ENCODE measurements around the gene COP1. TPM values are rescaled to one million over a fixed set of nuclear protein-coding genes. Genes with fewer than 3 reads are reported as not detected.
"Not testable (repeated sequence)": the region's sequence is repeated elsewhere in the genome, so short reads cannot be mapped to it uniquely, and the experiment has no call there.

The COP1 gene
- total RNA-seq, 1 experiment from 2014 or later = 45.5 TPM

- Histone ChIP-seq H3K27ac (no peak overlapping the region), H3K36me3 (peaks cover 6% of the 10 kb centered on the region; the same call in 1 of the 2 replicates), H3K9me3 (replicated peaks) (no peaks in the 10 kb centered on the region), H3K27me3 (replicated peaks) (peaks cover 4% of the 10 kb centered on the region; the same call in 1 of the 2 replicates), H3K4me3 (no peak overlapping the region), H3K4me1 (replicated peaks) (no peaks in the 10 kb centered on the region; the same call in 1 of the 2 replicates)
- DNase-seq (ENCODE audit: low read depth in 1 of 2, low spot score in 2 of 2) = no peak
These were observed 4.5 kb upstream of the COP1 start for GRCh38 chr1:176211396-176212165.

GRCh38 chr1:176208034-176208433 lies 948 bp upstream of the COP1 start:
- H3K4me3 ChIP-seq = peak overlapping the region; percentile 64
- H3K36me3 ChIP-seq = peaks cover 7% of the 10 kb centered on the region; the same call in 1 of the 2 replicates
- peak overlapping the region; percentile 67 for H3K27ac ChIP-seq
- H3K4me1 ChIP-seq (replicated peaks) = peaks cover 6% of the 10 kb centered on the region
- H3K27me3 ChIP-seq (replicated peaks) = peaks cover under 1% of the 10 kb centered on the region; the same call in 1 of the 2 replicates
- no peak for DNase-seq (ENCODE audit: low read depth in 1 of 2, low spot score in 2 of 2)
- no peaks in the 10 kb centered on the region for H3K9me3 ChIP-seq (replicated peaks)

GRCh38 chr1:176206006-176206960 lies 803 bp downstream of the COP1 start:
- Histone ChIP-seq H3K27ac (peak overlapping the region; percentile 67), H3K4me1 (replicated peaks) (peaks cover 6% of the 10 kb centered on the region), H3K4me3 (peak overlapping the region; percentile 64), H3K27me3 (replicated peaks) (no peaks in the 10 kb centered on the region), H3K36me3 (peaks cover 7% of the 10 kb centered on the region; the same call in 1 of the 2 replicates), H3K9me3 (replicated peaks) (no peaks in the 10 kb centered on the region)
- peak in 1 of 2 experiments; percentile 55 for DNase-seq (ENCODE audit: low read depth in 1 of 2, low spot score in 2 of 2)

- no peak overlapping the region for H3K27ac ChIP-seq
- peak in 1 of 2 experiments; percentile 9 for DNase-seq (ENCODE audit: low read depth in 1 of 2, low spot score in 2 of 2)
These were observed 1.7 kb downstream of the COP1 start for GRCh38 chr1:176205332-176205914.

GRCh38 chr1:176204655-176205054 lies 2.4 kb downstream of the COP1 start:
- not testable (repeated sequence) for H3K36me3 ChIP-seq; H3K4me3 ChIP-seq; H3K9me3 ChIP-seq (replicated peaks)

More at GRCh38 chr1:176205332-176205914, 1.7 kb downstream of the COP1 start:
- Histone ChIP-seq H3K27me3 (replicated peaks) (no peaks in the 10 kb centered on the region), H3K36me3 (peaks cover 7% of the 10 kb centered on the region; the same call in 1 of the 2 replicates), H3K4me3 (peak overlapping the region; percentile 64), H3K4me1 (replicated peaks) (peaks cover 6% of the 10 kb centered on the region), H3K9me3 (replicated peaks) (no peaks in the 10 kb centered on the region)

GRCh38 chr1:176203735-176204134 lies 3.4 kb downstream of the COP1 start:
- Histone ChIP-seq H3K4me1 (replicated peaks) (peaks cover 6% of the 10 kb centered on the region), H3K4me3 (no peak overlapping the region), H3K9me3 (replicated peaks) (no peaks in the 10 kb centered on the region), H3K27ac (no peak overlapping the region), H3K27me3 (replicated peaks) (no peaks in the 10 kb centered on the region), H3K36me3 (peaks cover 7% of the 10 kb centered on the region; the same call in 1 of the 2 replicates)
- DNase-seq (ENCODE audit: low read depth in 1 of 2, low spot score in 2 of 2) = no peak

More at GRCh38 chr1:176204655-176205054, 2.4 kb downstream of the COP1 start:
- H3K27me3 ChIP-seq (replicated peaks); DNase-seq (ENCODE audit: low read depth in 1 of 2, low spot score in 2 of 2); H3K27ac ChIP-seq; H3K4me1 ChIP-seq (replicated peaks): not testable (repeated sequence)

- H3K4me1 ChIP-seq (replicated peaks) = peaks cover 6% of the 10 kb centered on the region
- H3K27ac ChIP-seq = no peak overlapping the region
- H3K9me3 ChIP-seq (replicated peaks) = no peaks in the 10 kb centered on the region
- no peak for DNase-seq (ENCODE audit: low read depth in 1 of 2, low spot score in 2 of 2)
- peaks cover under 1% of the 10 kb centered on the region; the same call in 1 of the 2 replicates for H3K36me3 ChIP-seq
- no peak overlapping the region for H3K4me3 ChIP-seq
- H3K27me3 ChIP-seq (replicated peaks) = no peaks in the 10 kb centered on the region
These were observed 5.5 kb downstream of the COP1 start for GRCh38 chr1:176201568-176201967.

- H3K4me3 ChIP-seq = no peak overlapping the region
- no peak for DNase-seq (ENCODE audit: low read depth in 1 of 2, low spot score in 2 of 2)
- H3K9me3 ChIP-seq (replicated peaks) = no peaks in the 10 kb centered on the region
- H3K36me3 ChIP-seq = no peaks in the 10 kb centered on the region
- H3K4me1 ChIP-seq (replicated peaks) = no peaks in the 10 kb centered on the region
- H3K27ac ChIP-seq = no peak overlapping the region
- H3K27me3 ChIP-seq (replicated peaks) = no peaks in the 10 kb centered on the region
These were observed 7.4 kb downstream of the COP1 start for GRCh38 chr1:176199707-176200106.

- H3K4me3 ChIP-seq = no peak overlapping the region
- H3K9me3 ChIP-seq (replicated peaks) = no peaks in the 10 kb centered on the region
- no peak for DNase-seq (ENCODE audit: low read depth in 1 of 2, low spot score in 2 of 2)
- H3K27me3 ChIP-seq (replicated peaks) = no peaks in the 10 kb centered on the region
- H3K36me3 ChIP-seq = no peaks in the 10 kb centered on the region
- H3K27ac ChIP-seq = no peak overlapping the region
- no peaks in the 10 kb centered on the region for H3K4me1 ChIP-seq (replicated peaks)
These were observed 8.7 kb downstream of the COP1 start for GRCh38 chr1:176198413-176198812.

GRCh38 chr1:176196728-176197127 lies 10.4 kb downstream of the COP1 start:
- no peak for DNase-seq (ENCODE audit: low read depth in 1 of 2, low spot score in 2 of 2)
- no peak overlapping the region for H3K27ac ChIP-seq
- H3K9me3 ChIP-seq (replicated peaks) = no peaks in the 10 kb centered on the region
- H3K4me3 ChIP-seq = no peak overlapping the region
- H3K27me3 ChIP-seq (replicated peaks) = no peaks in the 10 kb centered on the region
- H3K4me1 ChIP-seq (replicated peaks) = no peaks in the 10 kb centered on the region; the same call in 1 of the 2 replicates
- H3K36me3 ChIP-seq = no peaks in the 10 kb centered on the region

GRCh38 chr1:176195547-176195946 lies 11.5 kb downstream of the COP1 start:
- no peak for DNase-seq (ENCODE audit: low read depth in 1 of 2, low spot score in 2 of 2)
- H3K4me1 ChIP-seq (replicated peaks) = no peaks in the 10 kb centered on the region; the same call in 1 of the 2 replicates
- H3K36me3 ChIP-seq = no peaks in the 10 kb centered on the region
- H3K27ac ChIP-seq = no peak overlapping the region
- H3K4me3 ChIP-seq = no peak overlapping the region
- H3K27me3 ChIP-seq (replicated peaks) = no peaks in the 10 kb centered on the region
- no peaks in the 10 kb centered on the region for H3K9me3 ChIP-seq (replicated peaks)

GRCh38 chr1:176193663-176194062 lies 13.4 kb downstream of the COP1 start:
- no peaks in the 10 kb centered on the region for H3K9me3 ChIP-seq (replicated peaks)
- no peaks in the 10 kb centered on the region; the same call in 1 of the 2 replicates for H3K4me1 ChIP-seq (replicated peaks)
- no peaks in the 10 kb centered on the region for H3K36me3 ChIP-seq
- H3K4me3 ChIP-seq = no peak overlapping the region
- H3K27ac ChIP-seq = no peak overlapping the region
- no peak for DNase-seq (ENCODE audit: low read depth in 1 of 2, low spot score in 2 of 2)
- no peaks in the 10 kb centered on the region for H3K27me3 ChIP-seq (replicated peaks)

GRCh38 chr1:176193023-176193422 lies 14.1 kb downstream of the COP1 start:
- no peaks in the 10 kb centered on the region for H3K27me3 ChIP-seq (replicated peaks)
- H3K4me3 ChIP-seq = no peak overlapping the region
- no peak for DNase-seq (ENCODE audit: low read depth in 1 of 2, low spot score in 2 of 2)
- H3K9me3 ChIP-seq (replicated peaks) = no peaks in the 10 kb centered on the region
- no peak overlapping the region for H3K27ac ChIP-seq
- no peaks in the 10 kb centered on the region for H3K36me3 ChIP-seq
- H3K4me1 ChIP-seq (replicated peaks) = no peaks in the 10 kb centered on the region; the same call in 1 of the 2 replicates

Data from SJSA1 (cell line).